ENCODE measurements around the gene ULK1. TPM values are rescaled to one million over a fixed set of nuclear protein-coding genes. Genes with fewer than 3 reads are reported as not detected.

ULK1 gene
- total and polyA plus RNA-seq, 2 donors from 2014 or later = 11.4 to 33.4 TPM

DNA sequence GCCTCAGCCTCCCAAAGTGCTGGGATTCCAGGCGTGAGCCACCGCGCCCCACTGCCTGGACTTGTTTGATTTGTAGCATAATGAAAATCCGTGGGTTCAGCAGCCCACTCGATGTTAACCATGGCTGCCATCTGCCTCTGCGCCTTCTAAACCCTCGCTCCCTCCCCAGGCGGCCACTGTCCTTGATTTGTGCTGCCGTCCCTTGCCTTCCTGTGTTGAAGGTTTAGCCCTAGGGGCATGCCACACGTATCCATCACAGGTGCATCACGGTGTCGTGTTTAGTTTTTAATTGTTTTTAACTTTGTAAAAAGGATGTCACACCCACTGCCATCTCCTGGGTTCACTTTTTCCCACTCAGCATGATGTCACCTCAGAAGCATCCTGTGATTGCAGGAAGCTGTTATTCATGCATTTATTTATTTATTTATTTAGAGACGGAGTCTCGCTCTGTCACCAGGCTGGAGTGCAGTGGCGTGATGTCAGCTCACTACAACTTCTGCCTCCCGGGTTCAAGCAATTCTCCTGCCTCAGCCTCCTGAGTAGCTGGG lies 24.5 kb upstream of the ULK1 start:
- Histone ChIP-seq H3K27me3 (ENCODE audit: control insufficient read depth, insufficient read depth, low read length) (no peaks in the 10 kb centered on the region), H3K9me3 (ENCODE audit: control insufficient read depth in 2 of 3, insufficient read depth in 1 of 3, low read length in 3 of 3) (no peaks in the 10 kb centered on the region), H3K9ac (ENCODE audit: low read length in 3 of 3) (no peak overlapping the region), H3K36me3 (ENCODE audit: control insufficient read depth in 2 of 3, insufficient read depth in 3 of 3, low read length in 3 of 3) (no peaks in the 10 kb centered on the region), H3K27ac (ENCODE audit: low read depth in 2 of 2, low read length in 2 of 2) (no peak overlapping the region), H3K4me1 (ENCODE audit: control insufficient read depth in 2 of 3, insufficient read depth in 2 of 3, low read depth in 1 of 3, low read length in 3 of 3) (no peaks in the 10 kb centered on the region), H3K4me3 (ENCODE audit: low read length in 3 of 3) (no peak overlapping the region)
- DNase-seq = peak in 4 of 5 donors; percentile 31 to 64 (median 49)
- TF ChIP-seq CTCF (IDR thresholded peaks at IDR 0.05; ENCODE audit: borderline replicate concordance, extremely low read depth, insufficient read depth) = no peak
- FAIRE-seq = no peak
- intact Hi-C loops (cut with DNase I) = no loop called here

DNA sequence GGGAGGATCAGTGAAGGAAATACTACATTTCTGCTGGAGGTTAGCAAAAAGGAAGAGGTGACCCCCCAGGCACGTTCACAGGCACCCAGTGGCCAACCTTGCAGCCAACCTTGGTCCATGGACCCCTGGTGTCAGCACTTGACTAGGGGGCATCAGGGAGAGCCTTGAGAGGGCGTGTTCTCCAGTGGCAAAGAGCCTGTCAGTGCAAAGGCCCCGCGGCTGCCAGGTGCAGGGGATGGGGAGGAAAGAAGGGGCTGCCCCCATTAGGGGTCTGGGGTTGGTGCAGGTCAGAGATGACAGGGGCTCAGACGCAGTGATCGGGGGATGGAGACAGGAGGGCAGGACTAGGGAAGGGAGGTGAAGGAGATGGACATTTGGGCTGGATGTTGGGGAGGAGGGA lies 22.7 kb upstream of the ULK1 start:
- no peak for TF ChIP-seq CTCF (IDR thresholded peaks at IDR 0.05; ENCODE audit: borderline replicate concordance, extremely low read depth, insufficient read depth)
- Histone ChIP-seq H3K9ac (ENCODE audit: low read length in 3 of 3) (no peak overlapping the region), H3K4me3 (ENCODE audit: low read length in 3 of 3) (no peak overlapping the region), H3K27me3 (ENCODE audit: control insufficient read depth, insufficient read depth, low read length) (no peaks in the 10 kb centered on the region), H3K27ac (ENCODE audit: low read depth in 2 of 2, low read length in 2 of 2) (no peak overlapping the region), H3K9me3 (ENCODE audit: control insufficient read depth in 2 of 3, insufficient read depth in 1 of 3, low read length in 3 of 3) (no peaks in the 10 kb centered on the region), H3K4me1 (ENCODE audit: control insufficient read depth in 2 of 3, insufficient read depth in 2 of 3, low read depth in 1 of 3, low read length in 3 of 3) (no peaks in the 10 kb centered on the region), H3K36me3 (ENCODE audit: control insufficient read depth in 2 of 3, insufficient read depth in 3 of 3, low read length in 3 of 3) (no peaks in the 10 kb centered on the region)
- intact Hi-C loops (cut with DNase I) = no loop called here
- peak in 1 of 5 donors; percentile 55 for DNase-seq
- FAIRE-seq = no peak

- H3K9me3 ChIP-seq (ENCODE audit: control insufficient read depth in 2 of 3, insufficient read depth in 1 of 3, low read length in 3 of 3) = no peaks in the 10 kb centered on the region
- H3K27me3 ChIP-seq (ENCODE audit: control insufficient read depth, insufficient read depth, low read length) = no peaks in the 10 kb centered on the region
- no peak overlapping the region for H3K9ac ChIP-seq (ENCODE audit: low read length in 3 of 3)
- DNase-seq (peak in 1 of 5 donors; percentile 73), FAIRE-seq (no peak)
- no peaks in the 10 kb centered on the region for H3K4me1 ChIP-seq (ENCODE audit: control insufficient read depth in 2 of 3, insufficient read depth in 2 of 3, low read depth in 1 of 3, low read length in 3 of 3)
- intact Hi-C loops (cut with DNase I) = no loop called here
- no peak for TF ChIP-seq CTCF (IDR thresholded peaks at IDR 0.05; ENCODE audit: borderline replicate concordance, extremely low read depth, insufficient read depth)
- H3K27ac ChIP-seq (ENCODE audit: low read depth in 2 of 2, low read length in 2 of 2) = no peak overlapping the region
- H3K36me3 ChIP-seq (ENCODE audit: control insufficient read depth in 2 of 3, insufficient read depth in 3 of 3, low read length in 3 of 3) = no peaks in the 10 kb centered on the region
- no peak overlapping the region for H3K4me3 ChIP-seq (ENCODE audit: low read length in 3 of 3)
Measured at GRCh38 chr12:131872154-131873051, 22.0 kb upstream of the ULK1 start.
